ENCODE results near the gene USP24. TPM values are rescaled to one million over a fixed set of nuclear protein-coding genes. Genes with fewer than 3 reads are reported as not detected.

Gene USP24
- total RNA-seq, 1 experiment from 2014 or later = 35.3 TPM

DNA sequence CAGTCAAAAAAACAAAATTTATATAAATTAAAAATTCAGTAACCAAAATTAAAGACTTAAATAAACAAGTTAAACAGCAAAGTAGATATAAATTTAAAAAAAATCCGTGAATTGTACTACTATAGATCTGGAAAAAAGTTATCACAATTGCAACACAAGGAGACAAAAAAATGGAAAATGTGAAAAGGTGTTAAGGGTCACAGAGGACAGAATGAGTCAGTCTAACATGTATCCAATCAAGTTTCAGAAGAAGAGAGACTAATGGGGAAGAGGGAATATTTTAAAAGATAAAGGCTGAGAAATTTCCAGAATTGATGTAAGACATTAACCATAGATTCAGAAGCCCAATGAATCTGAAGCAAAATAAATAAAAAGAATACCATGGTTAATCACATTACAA lies 46.0 kb downstream of the USP24 start:
- H3K9me3 Mint-ChIP-seq = no peaks in the 10 kb centered on the region
- WGBS (ENCODE audit: extremely low coverage, insufficient read length, low lambda C conversion rate) = no CpG with 5 or more reads among the region's 1 CpG

More for the DNA sequence above, 46.0 kb downstream of the USP24 start:
- H4K20me1 ChIP-seq (ENCODE audit: control insufficient read depth, insufficient read depth, insufficient read length) = no peaks in the 10 kb centered on the region
- H3K4me1 ChIP-seq (ENCODE audit: insufficient read depth, low read length) = peaks cover 4% of the 10 kb centered on the region; the same call in 1 of the 2 replicates
- no peak overlapping the region for H3K4me3 Mint-ChIP-seq
- no peak overlapping the region for H3K27ac ChIP-seq (ENCODE audit: insufficient read length, low read depth, low read length)
- H2AFZ ChIP-seq (ENCODE audit: low read length) = no peak overlapping the region
- no peak overlapping the region for H2BK20ac ChIP-seq (ENCODE audit: low read depth, low read length, poor library complexity, severe bottlenecking)
- no peak overlapping the region for H2BK120ac ChIP-seq (ENCODE audit: low read depth, low read length, poor library complexity, severe bottlenecking)
- no peak overlapping the region for H3K23ac ChIP-seq (ENCODE audit: insufficient read length, low read depth, low read length)
- H4K91ac ChIP-seq (ENCODE audit: insufficient read length, low read depth, low read length) = no peak overlapping the region
- no peak overlapping the region for H3K9ac ChIP-seq (ENCODE audit: extremely low read depth, insufficient read length, low read length)
- H3K79me2 ChIP-seq (ENCODE audit: insufficient read depth, low read length) = no peaks in the 10 kb centered on the region
- H3K18ac ChIP-seq (ENCODE audit: insufficient read length, low read depth, low read length) = no peak overlapping the region
- H3K27me3 Mint-ChIP-seq (ENCODE audit: low read depth) = no peaks in the 10 kb centered on the region
- H3K4ac ChIP-seq (ENCODE audit: low read depth, low read length) = no peak overlapping the region
- H3K9me3 ChIP-seq (ENCODE audit: control insufficient read depth, low read depth, low read length) = no peaks in the 10 kb centered on the region
- H2BK15ac ChIP-seq (ENCODE audit: low read depth, low read length) = no peak overlapping the region
- TF ChIP-seq, protein P1, sequence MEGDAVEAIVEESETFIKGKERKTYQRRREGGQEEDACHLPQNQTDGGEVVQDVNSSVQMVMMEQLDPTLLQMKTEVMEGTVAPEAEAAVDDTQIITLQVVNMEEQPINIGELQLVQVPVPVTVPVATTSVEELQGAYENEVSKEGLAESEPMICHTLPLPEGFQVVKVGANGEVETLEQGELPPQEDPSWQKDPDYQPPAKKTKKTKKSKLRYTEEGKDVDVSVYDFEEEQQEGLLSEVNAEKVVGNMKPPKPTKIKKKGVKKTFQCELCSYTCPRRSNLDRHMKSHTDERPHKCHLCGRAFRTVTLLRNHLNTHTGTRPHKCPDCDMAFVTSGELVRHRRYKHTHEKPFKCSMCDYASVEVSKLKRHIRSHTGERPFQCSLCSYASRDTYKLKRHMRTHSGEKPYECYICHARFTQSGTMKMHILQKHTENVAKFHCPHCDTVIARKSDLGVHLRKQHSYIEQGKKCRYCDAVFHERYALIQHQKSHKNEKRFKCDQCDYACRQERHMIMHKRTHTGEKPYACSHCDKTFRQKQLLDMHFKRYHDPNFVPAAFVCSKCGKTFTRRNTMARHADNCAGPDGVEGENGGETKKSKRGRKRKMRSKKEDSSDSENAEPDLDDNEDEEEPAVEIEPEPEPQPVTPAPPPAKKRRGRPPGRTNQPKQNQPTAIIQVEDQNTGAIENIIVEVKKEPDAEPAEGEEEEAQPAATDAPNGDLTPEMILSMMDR (conservative IDR thresholded peaks at IDR 0.05) = no peak
- DNase-seq = no peak
- no peak overlapping the region for H2BK5ac ChIP-seq (ENCODE audit: insufficient read length, low read length)
- no peaks in the 10 kb centered on the region for H3K79me1 ChIP-seq (ENCODE audit: insufficient read depth, low read depth, low read length, poor library complexity, severe bottlenecking)
- H4K8ac ChIP-seq (replicated peaks; ENCODE audit: insufficient read length, low read depth, low read length) = no peak overlapping the region
- H3K4me1 Mint-ChIP-seq = peaks cover 24 to 35% of the 10 kb centered on the region in 2 experiments
- no peak overlapping the region for H4K5ac ChIP-seq (ENCODE audit: insufficient read length, low read depth, low read length)
- H2AK5ac ChIP-seq (ENCODE audit: insufficient read length, low read length) = no peak overlapping the region
- H3K23me2 ChIP-seq (ENCODE audit: insufficient read length, low read depth, low read length, poor library complexity, severe bottlenecking) = no peaks in the 10 kb centered on the region
- H3K14ac ChIP-seq (ENCODE audit: insufficient read depth, low read length) = no peak overlapping the region
- no peak overlapping the region for H2BK12ac ChIP-seq (ENCODE audit: insufficient read length, low read depth, low read length)
- H3K56ac ChIP-seq (ENCODE audit: insufficient read length, low read depth, low read length) = no peak overlapping the region
- H3T11ph ChIP-seq (ENCODE audit: low read length) = no peak overlapping the region
- H3K27me3 ChIP-seq (ENCODE audit: insufficient read depth, low read length) = no peaks in the 10 kb centered on the region
- H3K4me2 ChIP-seq (ENCODE audit: insufficient read depth, insufficient read length, low read length) = no peak overlapping the region
- peaks cover 14 to 25% (median 19%) of the 10 kb centered on the region in 3 experiments; a peak in 6 of 7 replicates for H3K36me3 Mint-ChIP-seq (ENCODE audit: insufficient read depth in 1 of 3, low read depth in 3 of 3)
- H3K27ac Mint-ChIP-seq = peak overlapping the region in 1 of 3 experiments; percentile 48; a peak in 2 of 7 replicates

Measured in H9 (cell line).